ENCODE data around the gene TBC1D4. TPM values are rescaled to one million over a fixed set of nuclear protein-coding genes. Genes with fewer than 3 reads are reported as not detected.

TBC1D4 gene
- total RNA-seq, 4 donors from 2014 or later, result 38.5 to 53.0 (median 44.1) TPM

DNA sequence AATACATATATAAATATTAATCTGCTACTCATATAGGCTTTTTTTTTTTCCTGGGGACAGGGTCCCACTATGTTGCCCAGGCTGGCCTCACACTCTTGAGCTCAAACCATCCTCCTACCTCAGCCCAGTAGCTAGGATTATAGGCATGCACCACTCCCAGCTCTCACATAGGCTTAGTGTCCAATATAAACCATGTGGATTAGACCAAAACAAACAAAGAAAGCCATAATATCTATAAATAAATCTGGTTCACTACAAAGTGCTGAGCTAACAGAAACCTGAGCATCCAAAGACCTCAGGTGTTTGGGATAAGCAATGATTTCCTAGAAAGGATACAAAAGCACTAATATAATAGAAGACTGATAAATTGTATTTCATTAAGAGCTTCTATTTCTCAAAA is 26.0 kb downstream of the TBC1D4 start:
- TF ChIP-seq, protein P1, sequence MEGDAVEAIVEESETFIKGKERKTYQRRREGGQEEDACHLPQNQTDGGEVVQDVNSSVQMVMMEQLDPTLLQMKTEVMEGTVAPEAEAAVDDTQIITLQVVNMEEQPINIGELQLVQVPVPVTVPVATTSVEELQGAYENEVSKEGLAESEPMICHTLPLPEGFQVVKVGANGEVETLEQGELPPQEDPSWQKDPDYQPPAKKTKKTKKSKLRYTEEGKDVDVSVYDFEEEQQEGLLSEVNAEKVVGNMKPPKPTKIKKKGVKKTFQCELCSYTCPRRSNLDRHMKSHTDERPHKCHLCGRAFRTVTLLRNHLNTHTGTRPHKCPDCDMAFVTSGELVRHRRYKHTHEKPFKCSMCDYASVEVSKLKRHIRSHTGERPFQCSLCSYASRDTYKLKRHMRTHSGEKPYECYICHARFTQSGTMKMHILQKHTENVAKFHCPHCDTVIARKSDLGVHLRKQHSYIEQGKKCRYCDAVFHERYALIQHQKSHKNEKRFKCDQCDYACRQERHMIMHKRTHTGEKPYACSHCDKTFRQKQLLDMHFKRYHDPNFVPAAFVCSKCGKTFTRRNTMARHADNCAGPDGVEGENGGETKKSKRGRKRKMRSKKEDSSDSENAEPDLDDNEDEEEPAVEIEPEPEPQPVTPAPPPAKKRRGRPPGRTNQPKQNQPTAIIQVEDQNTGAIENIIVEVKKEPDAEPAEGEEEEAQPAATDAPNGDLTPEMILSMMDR (IDR thresholded peaks at IDR 0.05), result no peak
- no peak for TF ChIP-seq POLR2A (IDR thresholded peaks at IDR 0.05)
- DNase-seq (ENCODE audit: low spot score in 2 of 2), result no peak
- H3K4me3 ChIP-seq (ENCODE audit: low read depth, poor library complexity, severe bottlenecking), result no peak overlapping the region
- intact Hi-C loops (cut with DNase I; ENCODE audit: low total_unique reads), result no loop called here

DNA sequence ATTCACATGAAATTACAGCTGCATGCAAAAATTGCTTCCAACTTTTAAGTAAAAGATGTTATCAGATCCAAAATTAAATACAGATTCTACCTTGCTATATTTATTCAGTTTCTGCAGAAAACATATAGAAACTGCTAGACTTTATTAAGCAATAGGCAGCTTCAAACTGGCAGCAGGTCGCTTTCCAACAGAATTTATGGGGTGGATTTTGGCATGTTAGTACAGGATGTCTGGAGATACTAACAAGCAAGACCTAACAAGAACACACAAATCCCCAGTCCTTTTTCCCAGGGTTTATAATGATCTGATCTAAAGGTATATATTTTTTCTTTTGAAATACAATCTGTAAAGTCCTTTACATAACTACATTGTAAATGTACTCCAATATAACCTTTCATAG is 27.5 kb downstream of the TBC1D4 start:
- no peak for DNase-seq (ENCODE audit: low spot score in 2 of 2)
- no peak overlapping the region for H3K4me3 ChIP-seq (ENCODE audit: low read depth, poor library complexity, severe bottlenecking)
- TF ChIP-seq, protein P1 (IDR thresholded peaks at IDR 0.05), result no peak
- no peak for TF ChIP-seq POLR2A (IDR thresholded peaks at IDR 0.05)
- intact Hi-C loops (cut with DNase I; ENCODE audit: low total_unique reads), result no loop called here
- WGBS, 2 donors, result 57 to 67% methylated on average over 1 of the region's 1 CpG

DNA sequence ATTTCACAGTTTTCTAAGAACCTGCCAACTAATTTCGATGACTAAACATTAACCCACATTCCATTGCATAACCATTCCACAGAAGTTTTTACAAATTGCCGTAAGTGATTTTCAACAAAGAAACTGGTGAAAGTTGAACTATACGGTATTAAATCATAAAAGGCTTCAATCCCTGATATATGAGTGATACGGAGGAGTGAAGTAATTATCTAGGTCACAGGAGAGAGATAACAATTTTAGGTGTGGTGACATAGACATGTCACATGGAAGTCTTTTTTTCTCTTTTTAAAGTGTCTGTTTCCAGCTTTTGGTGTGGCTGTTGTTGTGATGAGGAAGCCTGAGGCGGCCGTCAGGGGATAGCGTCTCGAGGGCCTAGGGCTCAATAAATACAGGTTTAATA is 29.4 kb downstream of the TBC1D4 start:
- TF ChIP-seq, protein P1 (IDR thresholded peaks at IDR 0.05), result no peak
- TF ChIP-seq POLR2A (IDR thresholded peaks at IDR 0.05), result no peak
- intact Hi-C loops (cut with DNase I; ENCODE audit: low total_unique reads), result no loop called here
- 41 to 49% methylated on average over 8 of the region's 8 CpGs for WGBS, 2 donors
- H3K4me3 ChIP-seq (ENCODE audit: low read depth, poor library complexity, severe bottlenecking), result no peak overlapping the region
- no peak for DNase-seq (ENCODE audit: low spot score in 2 of 2)

DNA sequence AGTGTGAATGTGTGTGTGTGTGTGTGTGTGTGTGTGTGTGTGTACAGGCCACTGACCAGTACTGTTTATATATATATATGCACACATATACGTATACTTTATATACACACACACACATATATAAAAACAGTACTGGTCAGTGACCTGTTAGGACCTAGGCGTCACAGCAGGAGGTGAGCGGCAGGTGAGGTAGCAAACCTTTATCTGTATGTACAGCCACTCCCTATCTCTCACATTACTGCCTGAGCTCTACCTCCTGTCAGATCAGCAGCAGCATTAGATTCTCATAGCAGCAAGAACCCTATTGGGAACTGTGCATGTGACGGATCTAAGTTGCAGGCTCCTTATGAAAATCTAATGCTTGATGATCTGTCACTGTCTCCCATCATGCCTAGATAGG is 34.5 kb downstream of the TBC1D4 start:
- TF ChIP-seq, protein P1 (IDR thresholded peaks at IDR 0.05), result no peak
- no peak for TF ChIP-seq POLR2A (IDR thresholded peaks at IDR 0.05)
- no peak for DNase-seq (ENCODE audit: low spot score in 2 of 2)
- intact Hi-C loops (cut with DNase I; ENCODE audit: low total_unique reads), result no loop called here
- H3K4me3 ChIP-seq (ENCODE audit: low read depth, poor library complexity, severe bottlenecking), result no peak overlapping the region
- 97 to 98% methylated on average over 4 of the region's 4 CpGs for WGBS, 2 donors

DNA sequence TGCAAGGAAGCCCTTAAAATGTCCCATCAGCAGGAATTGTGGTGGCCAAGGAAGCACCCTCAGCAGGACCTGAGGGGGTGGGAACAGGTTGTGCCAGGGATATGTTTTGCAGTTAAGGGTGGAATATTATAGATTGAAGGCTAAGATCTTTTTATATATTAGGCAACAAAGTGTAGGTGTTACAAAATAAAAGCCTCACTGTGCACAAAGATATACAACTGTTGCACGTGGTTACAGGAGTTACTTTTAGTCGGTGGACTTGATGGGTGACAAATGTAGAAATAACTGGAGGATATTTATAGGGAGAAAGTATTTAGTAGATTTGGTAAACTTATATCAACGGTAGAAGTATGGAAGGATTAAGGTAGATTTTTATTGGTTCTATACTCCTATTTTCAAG is 35.1 kb downstream of the TBC1D4 start:
- no peak for DNase-seq (ENCODE audit: low spot score in 2 of 2)
- TF ChIP-seq POLR2A (IDR thresholded peaks at IDR 0.05), result no peak
- TF ChIP-seq, protein P1 (IDR thresholded peaks at IDR 0.05), result no peak
- intact Hi-C loops (cut with DNase I; ENCODE audit: low total_unique reads), result no loop called here
- no peak overlapping the region for H3K4me3 ChIP-seq (ENCODE audit: low read depth, poor library complexity, severe bottlenecking)
- 79 to 84% methylated on average over 3 of the region's 3 CpGs for WGBS, 2 donors

DNA sequence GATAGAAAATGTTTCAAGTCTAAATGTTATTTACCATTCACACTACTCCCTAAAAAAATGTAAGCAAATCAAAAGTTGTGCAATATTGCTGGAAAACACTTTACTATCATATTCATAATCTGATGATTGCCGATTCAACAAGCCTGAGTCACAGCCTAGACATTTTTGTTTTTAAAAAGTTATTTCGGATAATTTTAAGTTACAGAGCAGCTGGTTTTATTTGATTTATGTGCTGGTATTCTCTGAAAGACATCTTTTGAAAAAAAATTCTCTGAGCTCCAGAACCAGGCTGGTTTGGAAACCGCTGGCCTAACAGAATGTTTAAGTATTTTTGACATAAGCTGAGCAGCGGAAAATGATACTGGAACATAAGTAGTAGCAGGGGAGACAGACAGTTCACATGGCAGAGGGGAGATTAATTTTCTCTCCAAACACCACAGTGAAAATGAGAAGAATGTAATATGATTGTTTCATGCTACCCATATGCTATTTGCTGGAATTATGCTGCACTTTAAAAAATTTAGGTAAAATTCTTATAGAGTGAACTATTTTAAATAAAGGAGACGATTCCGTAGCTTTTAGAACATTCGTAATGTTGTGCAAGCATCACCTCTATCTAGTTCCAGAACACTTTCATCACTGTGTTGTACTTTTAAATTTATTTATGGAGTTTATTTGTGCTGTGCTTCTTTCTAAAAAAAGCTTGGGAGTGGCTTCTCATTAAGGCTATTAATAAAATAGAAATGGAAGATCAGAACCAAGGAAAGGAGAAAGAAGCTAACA is 36.1 kb downstream of the TBC1D4 start:
- intact Hi-C loops (cut with DNase I; ENCODE audit: low total_unique reads), result no loop called here
- no peak for TF ChIP-seq POLR2A (IDR thresholded peaks at IDR 0.05)
- TF ChIP-seq, protein P1 (IDR thresholded peaks at IDR 0.05), result no peak
- 29 to 32% methylated on average over 7 of the region's 7 CpGs for WGBS, 2 donors
- no peak for DNase-seq (ENCODE audit: low spot score in 2 of 2)
- no peak overlapping the region for H3K4me3 ChIP-seq (ENCODE audit: low read depth, poor library complexity, severe bottlenecking)
